IgD-negative memory B cell (primary cell): ENCODE data around the gene PTH. TPM values are rescaled to one million over a fixed set of nuclear protein-coding genes. Genes with fewer than 3 reads are reported as not detected.

Source experiments
- H3K27ac Mint-ChIP-seq, 3 donors: one replicate each; pipeline ENCODE4 v1.8.0; 2020 to 2022; ENCODE audit warnings: mild to moderate bottlenecking in 3 of 3, mixed read lengths in 3 of 3, moderate library complexity in 1 of 3
- H3K27me3 Mint-ChIP-seq: one replicate; pipeline ENCODE4 v1.8.0; 2021; ENCODE audit warnings: mixed read lengths
- H3K36me3 Mint-ChIP-seq: one replicate; pipeline ENCODE4 v1.8.0; 2020; ENCODE audit warnings: mild to moderate bottlenecking, mixed read lengths
- H3K4me1 Mint-ChIP-seq, 3 donors: one replicate each; pipeline ENCODE4 v1.8.0; 2020 to 2022; ENCODE audit warnings: mixed read lengths in 3 of 3, mild to moderate bottlenecking in 1 of 3
- H3K4me3 Mint-ChIP-seq, 4 donors: one replicate each; pipeline ENCODE4 v1.8.0; 2020 to 2022; ENCODE audit warnings: mild to moderate bottlenecking in 4 of 4, mixed read lengths in 4 of 4, moderate library complexity in 3 of 4
- H3K9me3 Mint-ChIP-seq, 3 donors: one replicate each; pipeline ENCODE4 v1.8.0; 2020 to 2021; ENCODE audit warnings: mixed read lengths in 3 of 3, mild to moderate bottlenecking in 1 of 3
- polyA plus RNA-seq: library from polyadenylated mRNA; unstranded; fragments of 300-500 nt; fragmentation: Illumina TruSeq; gene quantifications from one replicate; pipeline ENCODE4 v1.2.3, GENCODE V29; 2021

PTH gene
- not detected for polyA plus RNA-seq

GRCh38 chr11:13495929-13496328 is at the start of gene PTH:
PTH (minus strand) TSS chr11:13495997; CDS start chr11:13492855, 3,142 bp downstream.
- Mint-ChIP-seq H3K36me3 (no peaks in the 10 kb centered on the region), H3K9me3 (peaks cover 0 to 4% (median 1%) of the 10 kb centered on the region in 3 donors), H3K4me1 (no peaks in the 10 kb centered on the region), H3K27me3 (peaks cover 8% of the 10 kb centered on the region), H3K27ac (no peak within 1 kb of the TSS), H3K4me3 (no peak within 1 kb of the TSS)

- Mint-ChIP-seq H3K4me3 (no peak overlapping the region), H3K9me3 (peaks cover 12 to 27% (median 24%) of the 10 kb centered on the region in 3 donors), H3K27ac (no peak overlapping the region), H3K4me1 (no peaks in the 10 kb centered on the region), H3K27me3 (no peaks in the 10 kb centered on the region), H3K36me3 (peaks cover 2% of the 10 kb centered on the region)
Observed at GRCh38 chr11:13538044-13538443, 42.2 kb upstream of the PTH start.

GRCh38 chr11:13535819-13536218 is 40.0 kb upstream of the PTH start:
- no peak overlapping the region for H3K4me3 Mint-ChIP-seq
- peaks cover 2% of the 10 kb centered on the region for H3K36me3 Mint-ChIP-seq

GRCh38 chr11:13534358-13534757 is 38.6 kb upstream of the PTH start:
- Mint-ChIP-seq H3K4me1 (no peaks in the 10 kb centered on the region), H3K36me3 (peaks cover 2% of the 10 kb centered on the region), H3K27ac (no peak overlapping the region), H3K9me3 (peaks cover 3 to 19% (median 14%) of the 10 kb centered on the region in 3 donors), H3K27me3 (no peaks in the 10 kb centered on the region), H3K4me3 (no peak overlapping the region)

More at GRCh38 chr11:13535819-13536218, 40.0 kb upstream of the PTH start:
- Mint-ChIP-seq H3K27ac (no peak overlapping the region), H3K9me3 (peaks cover 6 to 22% (median 20%) of the 10 kb centered on the region in 3 donors), H3K27me3 (no peaks in the 10 kb centered on the region), H3K4me1 (no peaks in the 10 kb centered on the region)

GRCh38 chr11:13525257-13525656 is 29.5 kb upstream of the PTH start:
- Mint-ChIP-seq H3K9me3 (peaks cover 0 to 4% (median 4%) of the 10 kb centered on the region in 3 donors), H3K4me1 (no peaks in the 10 kb centered on the region), H3K4me3 (no peak overlapping the region), H3K27ac (no peak overlapping the region), H3K36me3 (no peaks in the 10 kb centered on the region), H3K27me3 (no peaks in the 10 kb centered on the region)

GRCh38 chr11:13503393-13503792 is 7.6 kb upstream of the PTH start:
- no peak overlapping the region for H3K4me3 Mint-ChIP-seq
- no peaks in the 10 kb centered on the region for H3K36me3 Mint-ChIP-seq
- peaks cover 6% of the 10 kb centered on the region for H3K27me3 Mint-ChIP-seq
- no peaks in the 10 kb centered on the region for H3K4me1 Mint-ChIP-seq
- H3K27ac Mint-ChIP-seq, result no peak overlapping the region
- H3K9me3 Mint-ChIP-seq, result peaks cover 0 to 1% (median under 1%) of the 10 kb centered on the region in 3 donors

GRCh38 chr11:13502492-13502891 is 6.7 kb upstream of the PTH start:
- Mint-ChIP-seq H3K9me3 (peaks cover 0 to 4% (median 1%) of the 10 kb centered on the region in 3 donors), H3K27me3 (peaks cover 8% of the 10 kb centered on the region), H3K4me1 (no peaks in the 10 kb centered on the region), H3K36me3 (no peaks in the 10 kb centered on the region), H3K4me3 (no peak overlapping the region), H3K27ac (no peak overlapping the region)

GRCh38 chr11:13494051-13494450 is 1.7 kb downstream of the PTH start:
- H3K27ac Mint-ChIP-seq, result no peak overlapping the region
- peaks cover 0 to 4% (median 0%) of the 10 kb centered on the region in 3 donors for H3K9me3 Mint-ChIP-seq
- no peak overlapping the region for H3K4me3 Mint-ChIP-seq
- H3K4me1 Mint-ChIP-seq, result no peaks in the 10 kb centered on the region
- H3K36me3 Mint-ChIP-seq, result no peaks in the 10 kb centered on the region
- H3K27me3 Mint-ChIP-seq, result peaks cover 7% of the 10 kb centered on the region

- Mint-ChIP-seq H3K4me1 (peaks cover 0 to 6% (median 4%) of the 10 kb centered on the region in 3 donors), H3K27me3 (peaks cover 6% of the 10 kb centered on the region), H3K27ac (no peak overlapping the region), H3K4me3 (peak overlapping the region; percentile 15 to 90 (median 72)), H3K9me3 (peaks cover 2 to 4% (median 2%) of the 10 kb centered on the region in 3 donors), H3K36me3 (no peaks in the 10 kb centered on the region)
Observed at GRCh38 chr11:13487661-13488030, 8.2 kb downstream of the PTH start.

GRCh38 chr11:13486926-13487660 is 8.7 kb downstream of the PTH start:
- Mint-ChIP-seq H3K27me3 (peaks cover 5% of the 10 kb centered on the region), H3K27ac (no peak overlapping the region)

GRCh38 chr11:13480198-13480597 is 15.6 kb downstream of the PTH start:
- Mint-ChIP-seq H3K36me3 (no peaks in the 10 kb centered on the region), H3K4me3 (no peak overlapping the region), H3K27me3 (peaks cover 6% of the 10 kb centered on the region), H3K4me1 (no peaks in the 10 kb centered on the region), H3K27ac (no peak overlapping the region), H3K9me3 (peaks cover 0 to 5% (median 0%) of the 10 kb centered on the region in 3 donors)

More at GRCh38 chr11:13486926-13487660, 8.7 kb downstream of the PTH start:
- peaks cover 0 to 6% (median 4%) of the 10 kb centered on the region in 3 donors for H3K4me1 Mint-ChIP-seq
- no peaks in the 10 kb centered on the region for H3K36me3 Mint-ChIP-seq
- H3K9me3 Mint-ChIP-seq, result peaks cover 2 to 4% (median 2%) of the 10 kb centered on the region in 3 donors
- H3K4me3 Mint-ChIP-seq, result peak overlapping the region; percentile 15 to 90 (median 72)

GRCh38 chr11:13479688-13480087 is 16.1 kb downstream of the PTH start:
- Mint-ChIP-seq H3K27me3 (peaks cover 6% of the 10 kb centered on the region), H3K36me3 (no peaks in the 10 kb centered on the region), H3K9me3 (peaks cover 0 to 5% (median 0%) of the 10 kb centered on the region in 3 donors), H3K27ac (no peak overlapping the region), H3K4me1 (no peaks in the 10 kb centered on the region), H3K4me3 (no peak overlapping the region)

GRCh38 chr11:13475091-13475490 is 20.7 kb downstream of the PTH start:
- Mint-ChIP-seq H3K27me3 (peaks cover 10% of the 10 kb centered on the region), H3K4me3 (no peak overlapping the region), H3K27ac (no peak overlapping the region), H3K4me1 (no peaks in the 10 kb centered on the region), H3K9me3 (peaks cover 0 to 3% (median 0%) of the 10 kb centered on the region in 3 donors), H3K36me3 (no peaks in the 10 kb centered on the region)

- Mint-ChIP-seq H3K27me3 (peaks cover 5% of the 10 kb centered on the region), H3K36me3 (no peaks in the 10 kb centered on the region), H3K4me3 (no peak overlapping the region), H3K9me3 (no peaks in the 10 kb centered on the region), H3K27ac (no peak overlapping the region), H3K4me1 (no peaks in the 10 kb centered on the region)
Observed at GRCh38 chr11:13473013-13473722, 22.6 kb downstream of the PTH start.

- Mint-ChIP-seq H3K4me3 (no peak overlapping the region), H3K27ac (no peak overlapping the region), H3K36me3 (no peaks in the 10 kb centered on the region), H3K27me3 (peaks cover 7% of the 10 kb centered on the region), H3K4me1 (peaks cover 6 to 9% (median 8%) of the 10 kb centered on the region in 3 donors), H3K9me3 (no peaks in the 10 kb centered on the region)
Observed at GRCh38 chr11:13468750-13469149, 27.0 kb downstream of the PTH start.
